NCI-H774 (cell line): Measurements from ENCODE around the gene NEO1.
"Not testable (repeated sequence)": the region's sequence is repeated elsewhere in the genome, so short reads cannot be mapped to it uniquely, and the experiment has no call there.

Experiments
- DNase-seq: peaks from one replicate; lab custom pipeline; 2025; lab: John Stamatoyannopoulos, UW

The NEO1 gene

GRCh38 chr15:73265536-73266153, 213.4 kb downstream of the NEO1 start:
- peak; percentile 23 for DNase-seq

- DNase-seq: no peak
Observed at GRCh38 chr15:73268457-73268856, 216.2 kb downstream of the NEO1 start.

- no peak for DNase-seq
Observed at GRCh38 chr15:73270366-73271097, 218.3 kb downstream of the NEO1 start.

GRCh38 chr15:73273181-73274002, 221.1 kb downstream of the NEO1 start:
- peak; percentile 33 for DNase-seq

DNA sequence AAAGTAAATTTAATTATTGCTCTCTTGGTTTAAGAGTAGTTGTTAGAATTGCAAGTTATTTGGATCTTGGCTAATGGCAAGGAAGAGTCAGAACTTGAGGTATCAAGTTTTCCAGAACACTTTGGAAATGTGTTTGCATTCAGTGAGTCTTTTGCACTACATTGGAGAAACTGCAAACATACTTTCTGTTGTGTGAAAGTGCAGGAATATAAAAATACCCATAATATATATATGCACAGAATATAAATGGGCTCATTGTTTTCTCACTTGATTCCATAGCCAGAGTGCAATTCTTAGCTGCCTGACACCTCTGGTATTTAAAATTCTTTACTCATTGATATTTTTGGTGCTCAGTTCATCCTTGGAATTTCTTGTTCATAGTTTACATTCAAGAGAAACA, 223.6 kb downstream of the NEO1 start:
- DNase-seq: no peak

DNA sequence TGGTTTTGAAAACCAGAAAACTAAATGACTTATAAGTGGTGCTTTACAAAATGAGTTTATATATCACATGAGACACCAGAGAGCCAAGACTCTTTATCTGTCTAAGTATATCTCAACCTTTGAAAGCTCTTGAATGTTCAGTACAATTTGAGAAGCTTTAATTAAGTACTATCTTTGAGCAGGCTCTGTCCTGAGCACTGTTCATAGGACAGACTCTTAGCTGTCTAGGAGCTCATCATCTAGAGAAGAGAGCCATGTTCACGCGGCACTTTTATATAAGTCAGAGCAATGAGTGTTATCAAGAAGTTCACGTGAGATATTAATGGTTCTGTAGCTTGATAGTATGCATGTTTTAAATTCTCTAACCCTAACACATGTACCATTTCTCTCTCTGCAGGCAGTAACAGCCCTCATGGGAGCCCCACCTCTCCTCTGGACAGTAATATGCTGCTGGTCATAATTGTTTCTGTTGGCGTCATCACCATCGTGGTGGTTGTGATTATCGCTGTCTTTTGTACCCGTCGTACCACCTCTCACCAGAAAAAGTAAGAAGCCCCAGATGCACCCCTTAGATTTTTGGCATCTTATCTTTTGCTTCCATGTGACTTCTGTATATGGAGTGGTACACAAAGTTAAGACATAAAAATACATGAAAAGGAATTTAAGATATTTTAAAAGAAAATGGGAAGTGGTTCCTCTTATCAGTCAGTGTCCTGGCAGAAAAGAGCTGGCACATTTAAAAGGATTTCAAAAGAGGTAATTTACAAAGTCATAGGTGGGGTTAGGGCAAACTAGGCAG, 230.5 kb downstream of the NEO1 start:
- DNase-seq: no peak

DNA sequence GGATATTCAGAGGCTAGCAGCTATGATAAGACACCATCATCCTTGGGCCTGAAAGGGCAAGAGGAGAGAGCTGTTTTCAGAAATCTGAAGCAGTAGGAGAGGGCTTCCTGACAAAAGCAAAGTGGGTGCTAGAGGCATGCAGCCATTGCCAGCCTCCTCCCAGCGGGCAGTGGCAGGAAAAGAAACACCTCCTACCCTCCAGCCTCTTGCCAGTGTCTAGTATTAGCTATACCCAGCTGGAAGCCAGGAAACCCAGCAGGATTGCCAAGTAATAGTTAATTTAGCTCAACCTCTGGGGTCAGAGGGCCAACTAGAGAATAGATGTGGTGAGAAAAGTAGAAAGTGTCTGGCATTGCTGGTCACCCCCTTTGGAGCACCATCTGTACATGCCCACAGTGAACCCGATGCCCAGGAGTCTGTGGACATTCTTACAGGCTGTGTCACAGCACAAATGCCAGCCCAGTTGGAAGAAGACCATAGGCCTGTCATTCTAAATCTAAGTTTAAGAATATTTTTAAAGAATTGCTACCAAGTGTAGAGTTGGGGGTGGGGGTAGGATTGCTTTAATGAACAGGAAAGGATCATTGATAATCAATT, 231.2 kb downstream of the NEO1 start:
- no peak for DNase-seq

DNA sequence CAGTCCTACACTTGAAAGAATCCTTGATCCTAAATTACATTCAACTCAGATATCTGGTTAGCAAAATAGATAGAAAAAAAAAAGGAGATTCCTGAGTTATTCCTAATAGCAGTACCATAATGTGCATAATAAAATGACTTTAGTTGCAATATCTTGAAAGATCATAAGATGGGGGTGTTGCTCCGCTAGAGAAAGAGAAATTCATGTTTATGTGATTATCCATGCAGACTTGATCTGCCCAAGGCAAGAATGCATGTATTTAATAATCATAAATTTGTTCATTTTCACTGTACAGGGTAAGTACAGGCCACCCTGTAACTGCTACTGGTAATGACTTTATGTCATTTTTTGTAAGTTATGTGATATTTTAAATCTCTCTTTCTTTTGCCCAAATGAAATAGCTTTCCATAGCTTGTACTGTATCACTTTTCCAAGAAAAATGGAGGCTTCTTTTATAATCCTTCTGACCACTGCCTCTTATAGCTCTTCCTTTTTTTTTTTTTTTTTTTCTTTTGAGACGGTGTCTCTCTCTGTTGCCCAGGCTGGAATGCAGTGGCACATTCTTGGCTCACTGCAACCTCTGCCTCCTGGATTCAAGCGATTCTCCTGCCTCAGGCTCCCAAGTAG, 231.9 kb downstream of the NEO1 start:
- no peak for DNase-seq

- no peak for DNase-seq
Observed at GRCh38 chr15:73286311-73286710, 234.0 kb downstream of the NEO1 start.

- DNase-seq: no peak
Observed at GRCh38 chr15:73287019-73287418, 234.8 kb downstream of the NEO1 start.

DNA sequence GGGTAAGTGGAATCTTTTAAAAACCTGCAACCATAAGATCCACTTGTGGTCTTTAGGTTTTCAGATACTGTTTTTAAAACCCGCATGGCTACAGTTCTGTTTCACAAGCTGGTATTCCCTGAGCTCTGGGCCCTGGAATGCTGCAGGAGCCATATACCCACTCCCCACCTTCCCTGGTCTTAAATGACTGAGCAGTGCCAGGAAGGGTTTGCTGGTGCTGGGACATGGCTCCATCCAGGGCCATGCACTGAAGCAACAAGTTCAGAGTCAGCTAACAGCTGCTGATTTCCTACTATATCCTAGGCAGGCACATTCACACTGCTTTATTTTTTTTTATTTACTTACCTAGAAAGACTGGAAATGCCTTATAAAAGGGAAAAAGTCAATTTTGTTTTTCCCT, 239.2 kb downstream of the NEO1 start:
- DNase-seq: no peak

- DNase-seq: no peak
Observed at GRCh38 chr15:73293773-73294172, 241.5 kb downstream of the NEO1 start.

GRCh38 chr15:73295630-73296286, 243.5 kb downstream of the NEO1 start:
- DNase-seq: no peak

- no peak for DNase-seq
Observed at GRCh38 chr15:73296609-73297353, 244.5 kb downstream of the NEO1 start.

- DNase-seq: no peak
Observed at GRCh38 chr15:73298522-73299245, 246.4 kb downstream of the NEO1 start.

DNA sequence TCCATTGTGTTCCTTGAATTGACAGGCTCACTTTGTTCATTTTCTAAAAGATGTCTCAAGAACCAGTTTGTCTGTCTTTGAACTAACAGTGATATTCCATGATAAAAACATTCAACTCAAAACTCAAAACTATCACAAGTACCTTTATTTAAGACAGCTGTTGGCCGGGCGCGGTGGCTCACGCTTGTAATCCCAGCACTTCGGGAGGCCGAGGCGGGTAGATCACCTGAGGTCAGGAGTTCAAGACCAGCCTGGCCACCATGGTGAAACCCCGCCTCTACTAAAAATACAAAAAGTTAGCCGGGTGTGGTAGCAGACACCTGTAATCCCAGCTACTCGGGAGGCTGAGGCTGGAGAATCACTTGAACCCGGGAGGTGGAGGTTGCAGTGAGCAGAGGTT, 248.0 kb downstream of the NEO1 start:
- not testable (repeated sequence) for DNase-seq

DNA sequence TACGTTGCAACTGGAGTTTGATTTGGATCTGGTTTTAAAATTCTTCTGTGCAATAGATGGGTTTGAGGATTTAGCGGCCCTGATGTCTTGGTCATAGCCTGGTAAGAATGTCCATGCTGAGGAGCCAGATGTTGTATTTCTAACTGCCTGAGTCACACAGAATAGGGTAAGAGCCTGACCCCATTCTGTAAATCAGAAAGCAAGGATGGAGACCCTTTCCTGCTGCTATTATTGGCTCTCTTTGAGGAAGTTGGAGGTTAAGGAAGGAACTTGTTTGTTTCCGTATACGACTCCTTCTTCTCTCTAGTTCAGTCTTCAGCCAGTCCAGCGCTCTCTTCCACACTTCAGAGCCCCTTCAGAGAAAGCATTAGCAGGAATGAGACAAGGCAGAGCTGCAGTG, 251.4 kb downstream of the NEO1 start:
- DNase-seq: no peak

GRCh38 chr15:73305331-73306211, 253.3 kb downstream of the NEO1 start:
- DNase-seq: peak; percentile 79
